Measurements from ENCODE around the gene EDNRA. TPM values are rescaled to one million over a fixed set of nuclear protein-coding genes. Genes with fewer than 3 reads are reported as not detected.
A peak's percentile ranks its signal among the peaks of the same experiment; 100 is the strongest.

EDNRA gene
- total RNA-seq, 1 donor from 2014 or later: 135 TPM

DNA sequence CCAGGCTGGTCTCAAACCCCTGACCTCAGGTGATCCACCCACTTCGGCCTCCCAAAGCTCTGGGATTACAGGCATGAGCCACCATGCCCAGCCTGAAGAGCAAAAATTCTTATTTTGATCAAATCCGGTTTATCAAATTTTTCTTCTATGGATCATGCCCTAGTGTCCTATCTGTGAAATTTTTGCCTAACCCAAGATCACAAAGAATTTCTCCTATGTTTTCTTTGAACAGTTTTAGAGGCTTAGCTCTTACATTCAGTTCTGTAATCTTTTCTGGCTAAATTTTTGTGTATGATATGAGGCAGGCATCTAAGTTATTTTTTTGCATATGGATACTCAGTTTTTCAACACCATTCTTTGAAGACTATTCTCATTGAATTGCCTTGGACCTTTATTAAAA, 27.4 kb downstream of the EDNRA start:
- no peak for DNase-seq (ENCODE audit: low spot score)
- no peak overlapping the region for H3K4me3 Mint-ChIP-seq (ENCODE audit: unreplicated experiment)
- peak overlapping the region; percentile 58 for H3K27ac Mint-ChIP-seq (ENCODE audit: unreplicated experiment)
- H3K9me3 Mint-ChIP-seq (ENCODE audit: low read depth): no peaks in the 10 kb centered on the region
- peaks cover 43% of the 10 kb centered on the region for H3K4me1 Mint-ChIP-seq (ENCODE audit: low read depth)
- peaks cover 18% of the 10 kb centered on the region for H3K36me3 Mint-ChIP-seq (ENCODE audit: low read depth)
- no peaks in the 10 kb centered on the region for H3K27me3 Mint-ChIP-seq (ENCODE audit: low read depth)
- TF ChIP-seq CTCF (IDR thresholded peaks at IDR 0.05): no peak

- no peak for DNase-seq (ENCODE audit: low spot score)
- Mint-ChIP-seq H3K9me3 (ENCODE audit: low read depth) (no peaks in the 10 kb centered on the region), H3K4me3 (ENCODE audit: unreplicated experiment) (no peak overlapping the region), H3K27ac (ENCODE audit: unreplicated experiment) (peak overlapping the region; percentile 54), H3K36me3 (ENCODE audit: low read depth) (peaks cover 22% of the 10 kb centered on the region), H3K27me3 (ENCODE audit: low read depth) (no peaks in the 10 kb centered on the region), H3K4me1 (ENCODE audit: low read depth) (peaks cover 50% of the 10 kb centered on the region)
- TF ChIP-seq CTCF (IDR thresholded peaks at IDR 0.05): no peak
These were observed 28.5 kb downstream of the EDNRA start for GRCh38 chr4:147509386-147509785.

DNA sequence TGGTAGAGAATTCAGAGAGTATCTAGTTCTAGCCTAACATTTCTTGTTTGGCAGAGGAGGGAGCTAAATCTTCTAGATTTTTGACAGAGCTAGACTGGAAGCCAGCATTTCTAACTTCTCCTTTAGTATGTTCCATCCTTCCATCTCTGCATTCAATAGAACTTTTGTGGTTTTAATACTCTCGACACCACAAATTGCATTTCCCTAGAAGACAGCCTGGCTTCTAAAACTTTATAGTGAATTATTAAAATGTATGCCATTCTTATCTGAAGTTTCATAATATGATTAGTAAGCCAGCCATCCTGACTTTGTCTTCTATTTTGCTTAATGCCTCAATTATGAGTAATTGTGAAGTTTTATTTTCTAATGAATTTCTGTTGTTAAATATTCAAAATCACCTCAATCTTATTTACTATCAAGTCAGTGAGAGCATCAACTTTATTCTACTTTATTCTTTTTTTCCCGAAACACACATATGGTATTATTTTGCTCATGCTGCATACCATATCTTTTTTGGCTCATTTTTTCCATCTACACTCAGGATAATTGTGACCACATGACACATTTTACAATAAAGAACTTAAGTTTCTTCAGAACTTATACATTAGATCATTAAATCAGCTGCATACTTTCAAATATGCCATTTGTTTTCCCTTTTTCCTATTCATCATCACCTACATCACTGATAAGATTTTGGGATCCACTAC, 30.2 kb downstream of the EDNRA start:
- Mint-ChIP-seq H3K27ac (ENCODE audit: unreplicated experiment) (peak overlapping the region; percentile 8), H3K36me3 (ENCODE audit: low read depth) (peaks cover 19% of the 10 kb centered on the region), H3K4me3 (ENCODE audit: unreplicated experiment) (no peak overlapping the region), H3K9me3 (ENCODE audit: low read depth) (no peaks in the 10 kb centered on the region), H3K4me1 (ENCODE audit: low read depth) (peaks cover 61% of the 10 kb centered on the region), H3K27me3 (ENCODE audit: low read depth) (no peaks in the 10 kb centered on the region)
- TF ChIP-seq CTCF (IDR thresholded peaks at IDR 0.05): no peak
- DNase-seq (ENCODE audit: low spot score): no peak

DNA sequence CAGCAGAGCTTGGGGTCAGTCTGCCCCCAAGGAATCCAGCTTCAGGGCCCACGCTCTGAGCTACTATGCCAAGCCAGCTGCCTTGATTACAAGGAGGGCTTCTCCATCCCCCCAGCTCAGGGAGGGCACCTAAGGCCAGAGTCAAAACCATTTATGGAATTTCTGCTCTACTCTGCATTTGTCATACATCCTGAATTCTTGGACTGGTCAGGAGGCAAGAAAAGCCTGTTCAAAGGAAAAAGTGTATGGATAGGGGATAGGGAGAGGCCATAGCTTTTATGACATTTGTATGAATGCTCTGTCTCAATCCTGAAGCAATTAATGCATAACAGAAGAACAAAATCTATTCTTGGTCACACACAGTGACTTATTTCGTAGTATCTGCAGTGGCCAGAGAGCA, 32.2 kb downstream of the EDNRA start:
- H3K27ac Mint-ChIP-seq (ENCODE audit: unreplicated experiment): peak overlapping the region; percentile 1
- H3K9me3 Mint-ChIP-seq (ENCODE audit: low read depth): no peaks in the 10 kb centered on the region
- no peak for DNase-seq (ENCODE audit: low spot score)
- no peak overlapping the region for H3K4me3 Mint-ChIP-seq (ENCODE audit: unreplicated experiment)
- no peaks in the 10 kb centered on the region for H3K27me3 Mint-ChIP-seq (ENCODE audit: low read depth)
- no peak for TF ChIP-seq CTCF (IDR thresholded peaks at IDR 0.05)
- H3K36me3 Mint-ChIP-seq (ENCODE audit: low read depth): peaks cover 14% of the 10 kb centered on the region
- H3K4me1 Mint-ChIP-seq (ENCODE audit: low read depth): peaks cover 74% of the 10 kb centered on the region

DNA sequence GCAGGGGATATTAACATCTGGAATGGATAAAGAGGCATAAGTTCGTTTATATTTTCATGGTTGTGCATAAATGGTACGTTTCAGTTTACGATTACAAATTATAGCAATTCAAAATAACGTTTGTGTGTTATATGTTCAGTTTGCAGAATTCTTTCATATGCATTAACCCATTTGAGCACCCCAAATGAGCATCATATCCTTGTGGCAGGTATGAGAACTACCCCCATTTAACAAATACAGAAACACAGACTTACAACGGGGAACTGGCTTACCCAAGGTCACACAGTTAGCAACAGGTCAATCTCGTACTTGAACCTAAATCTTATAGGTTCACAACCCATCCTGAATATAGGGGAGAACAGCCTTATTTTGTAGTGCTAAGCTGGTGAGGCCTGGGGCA, 33.1 kb downstream of the EDNRA start:
- TF ChIP-seq CTCF (IDR thresholded peaks at IDR 0.05): peak; percentile 59
- Mint-ChIP-seq H3K27me3 (ENCODE audit: low read depth) (no peaks in the 10 kb centered on the region), H3K27ac (ENCODE audit: unreplicated experiment) (no peak overlapping the region), H3K9me3 (ENCODE audit: low read depth) (no peaks in the 10 kb centered on the region), H3K4me1 (ENCODE audit: low read depth) (peaks cover 78% of the 10 kb centered on the region), H3K4me3 (ENCODE audit: unreplicated experiment) (no peak overlapping the region), H3K36me3 (ENCODE audit: low read depth) (peaks cover 12% of the 10 kb centered on the region)
- DNase-seq (ENCODE audit: low spot score): no peak

Measured in chondrocyte (in vitro differentiated cells).